ENCODE results near the gene SRP54.

The SRP54 gene

GRCh38 chr14:34937442-34937841 is 45.4 kb upstream of the SRP54 start:
- Histone ChIP-seq H3K4me2 (ENCODE audit: low read length) (no peak overlapping the region), H2AFZ (ENCODE audit: low read length) (no peak overlapping the region), H3K4me1 (ENCODE audit: insufficient read depth, low read length, severe bottlenecking) (peaks cover 3% of the 10 kb centered on the region), H3K9me2 (ENCODE audit: low read depth, low read length) (no peaks in the 10 kb centered on the region), H3K79me2 (ENCODE audit: insufficient read depth, low read length) (no peaks in the 10 kb centered on the region), H4K20me1 (ENCODE audit: insufficient read depth, low read length) (no peaks in the 10 kb centered on the region), H3K9ac (ENCODE audit: low read length) (no peak overlapping the region), H3K27ac (ENCODE audit: low read depth, low read length, poor library complexity, severe bottlenecking) (no peak overlapping the region), H3K27me3 (ENCODE audit: insufficient read depth, low read length) (no peaks in the 10 kb centered on the region), H3K4me3 (ENCODE audit: low read depth, low read length, poor library complexity, severe bottlenecking) (no peak overlapping the region), H3F3A (ENCODE audit: insufficient read depth, low read length) (no peaks in the 10 kb centered on the region), H3K36me3 (ENCODE audit: insufficient read depth, low read length) (no peaks in the 10 kb centered on the region), H3K9me3 (ENCODE audit: low read length) (no peaks in the 10 kb centered on the region)
- TF ChIP-seq EZH2 (IDR thresholded peaks at IDR 0.05; ENCODE audit: borderline replicate concordance, low read length) = no peak
- TF ChIP-seq CTCF (IDR thresholded peaks at IDR 0.05; ENCODE audit: low read length) = no peak

GRCh38 chr14:34937876-34938275 is 44.9 kb upstream of the SRP54 start:
- H3F3A ChIP-seq (ENCODE audit: insufficient read depth, low read length) = no peaks in the 10 kb centered on the region
- no peaks in the 10 kb centered on the region for H3K9me2 ChIP-seq (ENCODE audit: low read depth, low read length)
- no peak overlapping the region for H3K4me3 ChIP-seq (ENCODE audit: low read depth, low read length, poor library complexity, severe bottlenecking)
- TF ChIP-seq EZH2 (IDR thresholded peaks at IDR 0.05; ENCODE audit: borderline replicate concordance, low read length) = no peak
- no peak for TF ChIP-seq CTCF (IDR thresholded peaks at IDR 0.05; ENCODE audit: low read length)
- no peaks in the 10 kb centered on the region for H3K27me3 ChIP-seq (ENCODE audit: insufficient read depth, low read length)
- H3K36me3 ChIP-seq (ENCODE audit: insufficient read depth, low read length) = no peaks in the 10 kb centered on the region
- H2AFZ ChIP-seq (ENCODE audit: low read length) = no peak overlapping the region
- no peaks in the 10 kb centered on the region for H3K9me3 ChIP-seq (ENCODE audit: low read length)
- no peaks in the 10 kb centered on the region for H4K20me1 ChIP-seq (ENCODE audit: insufficient read depth, low read length)
- H3K4me2 ChIP-seq (ENCODE audit: low read length) = no peak overlapping the region
- H3K4me1 ChIP-seq (ENCODE audit: insufficient read depth, low read length, severe bottlenecking) = peaks cover 3% of the 10 kb centered on the region
- no peaks in the 10 kb centered on the region for H3K79me2 ChIP-seq (ENCODE audit: insufficient read depth, low read length)
- H3K27ac ChIP-seq (ENCODE audit: low read depth, low read length, poor library complexity, severe bottlenecking) = no peak overlapping the region
- no peak overlapping the region for H3K9ac ChIP-seq (ENCODE audit: low read length)

GRCh38 chr14:34943506-34943905 is 39.3 kb upstream of the SRP54 start:
- no peak overlapping the region for H3K9ac ChIP-seq (ENCODE audit: low read length)
- H3K36me3 ChIP-seq (ENCODE audit: insufficient read depth, low read length) = no peaks in the 10 kb centered on the region; the same call in 1 of the 2 replicates
- no peaks in the 10 kb centered on the region for H4K20me1 ChIP-seq (ENCODE audit: insufficient read depth, low read length)
- H3K79me2 ChIP-seq (ENCODE audit: insufficient read depth, low read length) = no peaks in the 10 kb centered on the region
- H3K27me3 ChIP-seq (ENCODE audit: insufficient read depth, low read length) = no peaks in the 10 kb centered on the region
- no peak overlapping the region for H3K27ac ChIP-seq (ENCODE audit: low read depth, low read length, poor library complexity, severe bottlenecking)
- H3K9me2 ChIP-seq (ENCODE audit: low read depth, low read length) = no peaks in the 10 kb centered on the region
- no peak overlapping the region for H3K4me2 ChIP-seq (ENCODE audit: low read length)
- H3K4me1 ChIP-seq (ENCODE audit: insufficient read depth, low read length, severe bottlenecking) = no peaks in the 10 kb centered on the region
- H2AFZ ChIP-seq (ENCODE audit: low read length) = no peak overlapping the region
- H3K4me3 ChIP-seq (ENCODE audit: low read depth, low read length, poor library complexity, severe bottlenecking) = no peak overlapping the region
- H3F3A ChIP-seq (ENCODE audit: insufficient read depth, low read length) = no peaks in the 10 kb centered on the region
- peaks cover 6% of the 10 kb centered on the region; the same call in 1 of the 2 replicates for H3K9me3 ChIP-seq (ENCODE audit: low read length)
- TF ChIP-seq CTCF (IDR thresholded peaks at IDR 0.05; ENCODE audit: low read length) = no peak
- no peak for TF ChIP-seq EZH2 (IDR thresholded peaks at IDR 0.05; ENCODE audit: borderline replicate concordance, low read length)
